GM12864 (cell line): Measurements from ENCODE around the gene MRPS2.

Experiments
- DNase-seq: peaks from one replicate; pipeline ENCODE4 v3.0.0-alpha.2; 2011; ENCODE audit warnings: low read depth
- H3K4me3 ChIP-seq: 2 replicates; pipeline ENCODE4 v1.5.1; 2011; ENCODE audit warnings: mild to moderate bottlenecking, low read depth, low read length, control low read depth
- TF ChIP-seq, protein P1 (sequence below): IDR thresholded peaks from 2 replicates; pipeline ENCODE4 v1.5.1; 2011; ENCODE audit warnings: low read depth, mild to moderate bottlenecking, moderate library complexity, low read length, control low read depth, inconsistent platforms; ENCODE audit errors: missing control alignments

Gene MRPS2

DNA sequence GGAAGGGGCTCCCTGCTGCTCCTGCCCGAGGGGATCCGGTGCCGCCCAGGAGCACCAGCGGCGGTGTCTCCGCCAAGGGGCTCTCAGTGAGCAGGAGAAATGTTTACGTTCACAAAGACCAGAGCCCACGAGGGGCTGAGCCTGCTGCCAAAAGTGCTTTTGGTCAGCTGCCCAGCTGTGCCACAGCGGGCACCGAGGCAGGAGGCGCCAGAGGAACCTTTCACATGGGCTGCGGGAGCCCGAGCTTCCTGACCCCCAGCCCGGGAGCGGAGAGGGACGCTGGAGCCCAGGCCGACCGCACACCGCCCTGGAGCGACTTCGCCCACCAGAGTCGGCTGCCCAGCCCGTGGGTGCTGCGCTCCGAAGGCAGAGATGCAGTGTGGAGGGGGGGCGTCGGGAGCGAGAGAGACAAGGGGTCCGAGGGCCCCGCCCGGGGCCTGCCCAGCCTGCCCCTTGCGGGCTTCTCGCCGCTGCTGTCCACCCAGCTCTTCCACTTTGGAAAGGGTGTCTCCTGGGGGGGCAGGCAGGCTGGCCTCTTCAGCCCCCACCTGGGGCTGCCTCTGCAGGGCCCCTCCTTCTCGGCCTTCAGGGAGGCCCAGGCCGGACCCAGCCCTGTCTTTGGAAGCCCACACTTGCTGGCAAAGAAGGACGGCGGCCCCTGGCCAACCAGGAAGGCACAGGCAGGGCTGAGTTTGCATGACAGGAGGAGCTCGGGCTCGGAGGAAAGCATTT is 13.0 kb upstream of the MRPS2 start:
- DNase-seq: no peak
- H3K4me3 ChIP-seq: no peak overlapping the region
- TF ChIP-seq, protein P1, sequence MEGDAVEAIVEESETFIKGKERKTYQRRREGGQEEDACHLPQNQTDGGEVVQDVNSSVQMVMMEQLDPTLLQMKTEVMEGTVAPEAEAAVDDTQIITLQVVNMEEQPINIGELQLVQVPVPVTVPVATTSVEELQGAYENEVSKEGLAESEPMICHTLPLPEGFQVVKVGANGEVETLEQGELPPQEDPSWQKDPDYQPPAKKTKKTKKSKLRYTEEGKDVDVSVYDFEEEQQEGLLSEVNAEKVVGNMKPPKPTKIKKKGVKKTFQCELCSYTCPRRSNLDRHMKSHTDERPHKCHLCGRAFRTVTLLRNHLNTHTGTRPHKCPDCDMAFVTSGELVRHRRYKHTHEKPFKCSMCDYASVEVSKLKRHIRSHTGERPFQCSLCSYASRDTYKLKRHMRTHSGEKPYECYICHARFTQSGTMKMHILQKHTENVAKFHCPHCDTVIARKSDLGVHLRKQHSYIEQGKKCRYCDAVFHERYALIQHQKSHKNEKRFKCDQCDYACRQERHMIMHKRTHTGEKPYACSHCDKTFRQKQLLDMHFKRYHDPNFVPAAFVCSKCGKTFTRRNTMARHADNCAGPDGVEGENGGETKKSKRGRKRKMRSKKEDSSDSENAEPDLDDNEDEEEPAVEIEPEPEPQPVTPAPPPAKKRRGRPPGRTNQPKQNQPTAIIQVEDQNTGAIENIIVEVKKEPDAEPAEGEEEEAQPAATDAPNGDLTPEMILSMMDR: no peak

DNA sequence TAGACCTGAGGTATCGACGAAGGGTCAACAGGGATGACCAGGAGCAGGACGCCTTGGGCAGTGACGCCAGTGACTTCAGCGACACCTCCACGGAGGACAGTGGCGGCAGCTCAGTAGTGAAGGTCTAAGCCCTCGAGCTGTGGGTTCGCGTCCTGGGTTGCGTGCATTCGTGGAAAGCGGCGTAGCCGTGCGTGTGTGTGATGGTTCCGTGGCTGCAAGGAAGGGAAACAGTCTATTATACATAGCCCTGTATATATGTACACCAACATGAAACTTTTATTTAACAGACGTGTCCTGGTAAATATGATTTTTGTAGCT is 12.5 kb upstream of the MRPS2 start:
- TF ChIP-seq, protein P1: no peak
- DNase-seq: no peak
- H3K4me3 ChIP-seq: no peak overlapping the region

DNA sequence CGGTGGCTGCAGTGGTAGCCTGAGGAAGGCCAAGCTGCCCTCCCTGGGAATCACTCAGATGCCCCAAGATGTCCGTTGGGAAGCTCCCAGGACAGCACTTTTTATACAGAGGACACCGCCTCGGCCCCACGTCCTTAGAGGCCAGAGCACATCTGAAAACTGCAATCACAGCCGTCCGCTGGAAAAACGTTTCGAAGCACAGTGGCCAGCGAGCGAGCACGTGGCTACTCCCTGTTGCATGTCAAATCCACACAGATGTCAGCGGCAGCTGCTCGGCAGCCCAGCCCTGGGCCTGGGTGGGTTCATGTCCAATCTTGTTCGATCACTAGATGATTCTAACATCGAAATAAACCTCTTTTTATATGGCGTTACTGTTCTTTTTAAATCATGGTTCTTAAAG is 12.0 kb upstream of the MRPS2 start:
- H3K4me3 ChIP-seq: no peak overlapping the region
- TF ChIP-seq, protein P1: no peak
- no peak for DNase-seq

DNA sequence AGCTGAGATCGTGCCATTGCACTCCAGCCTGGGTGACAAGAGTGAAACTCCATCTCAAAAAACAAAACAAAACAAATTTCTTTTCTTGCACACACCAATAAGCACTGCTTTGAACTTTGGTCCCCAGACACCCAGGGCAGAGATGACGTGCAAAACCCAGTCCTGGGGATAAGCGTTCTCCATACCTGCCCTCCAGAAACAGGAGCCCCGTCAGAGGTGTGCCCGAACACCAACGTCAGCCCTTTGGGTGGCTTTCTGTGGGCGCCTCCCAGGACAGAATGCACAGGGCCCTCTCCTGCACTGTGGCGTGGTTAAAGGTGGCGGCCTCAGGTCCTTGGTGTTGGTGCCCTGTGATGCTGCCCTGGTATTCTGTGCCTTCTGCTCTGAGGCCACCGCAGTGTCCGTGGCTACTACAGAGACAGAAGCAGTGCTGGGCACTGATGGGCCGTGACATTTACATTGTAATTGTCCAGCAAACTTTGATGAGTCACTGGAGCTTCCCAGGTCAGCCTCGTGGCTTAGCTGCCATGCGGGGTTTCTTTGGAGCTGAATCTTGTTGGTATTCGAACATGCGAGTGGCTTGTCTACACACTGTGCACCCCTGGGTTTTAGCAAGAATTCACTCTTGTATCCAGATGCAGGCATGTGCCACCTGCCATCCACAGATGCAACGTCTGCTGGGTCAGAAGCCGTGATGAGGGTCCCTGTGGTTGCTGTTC is 11.1 kb upstream of the MRPS2 start:
- TF ChIP-seq, protein P1: no peak
- DNase-seq: no peak
- no peak overlapping the region for H3K4me3 ChIP-seq

DNA sequence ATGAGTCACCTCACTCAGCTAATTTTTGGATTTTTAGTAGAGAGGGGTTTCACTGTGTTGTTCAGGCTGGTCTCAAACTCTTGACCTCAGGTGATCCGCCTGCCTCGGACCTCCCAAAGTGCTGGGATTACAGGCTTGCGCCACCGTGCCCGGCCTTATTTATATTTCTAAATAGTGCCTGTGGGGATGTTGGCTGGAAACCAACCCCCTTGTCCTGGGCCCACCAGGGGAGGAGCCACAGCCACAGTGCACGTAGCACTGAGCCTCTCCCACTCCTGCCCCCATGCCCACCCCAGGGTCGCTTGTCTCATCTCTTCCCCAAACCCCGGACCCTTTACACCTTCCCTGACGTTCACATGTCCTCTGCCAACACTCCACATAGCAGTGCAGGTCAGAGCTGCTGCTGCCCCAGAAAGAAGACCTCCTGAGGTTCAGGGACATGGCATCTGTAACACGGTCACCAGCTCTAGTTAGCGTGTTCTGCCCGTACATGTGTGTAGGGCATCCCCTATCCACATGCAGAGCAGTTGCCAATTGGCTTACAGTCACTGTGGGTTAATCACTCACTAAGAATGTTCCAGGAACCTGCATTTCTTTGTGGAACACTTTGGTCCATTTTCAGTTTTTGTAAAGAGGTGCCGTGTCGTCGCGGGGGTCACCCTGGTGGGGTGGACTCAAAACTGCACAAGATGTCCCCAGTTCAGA is 10.2 kb upstream of the MRPS2 start:
- no peak for DNase-seq
- no peak overlapping the region for H3K4me3 ChIP-seq
- TF ChIP-seq, protein P1: no peak

DNA sequence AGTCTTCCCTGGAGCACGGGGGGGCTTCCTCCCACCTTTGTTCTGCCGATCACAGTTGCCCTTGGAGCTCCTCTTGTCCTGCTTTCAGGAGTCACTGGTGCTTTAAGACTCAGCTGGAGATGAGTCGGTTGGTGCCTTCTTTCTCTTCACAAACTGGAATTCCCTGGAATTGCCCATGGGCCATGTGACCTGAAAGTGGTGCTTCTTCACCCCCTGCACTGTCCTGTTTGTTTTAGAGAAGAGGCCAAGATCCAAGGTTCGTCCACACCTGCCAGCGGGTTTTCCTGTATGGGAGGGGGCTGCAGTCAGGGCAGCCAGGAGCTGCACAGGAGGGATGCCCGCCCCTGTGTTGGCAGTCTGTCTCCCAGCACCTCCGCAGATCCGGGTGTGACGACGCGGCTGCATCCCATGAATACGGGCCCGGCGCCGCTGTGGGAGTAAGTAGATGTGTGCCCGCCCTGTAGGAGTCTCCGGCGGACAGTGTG is 9.5 kb upstream of the MRPS2 start:
- no peak overlapping the region for H3K4me3 ChIP-seq
- TF ChIP-seq, protein P1: no peak
- no peak for DNase-seq
